IMR-90 (cell line): ENCODE results near the gene PPP1R13B. TPM values are rescaled to one million over a fixed set of nuclear protein-coding genes. Genes with fewer than 3 reads are reported as not detected.

ENCODE experiments used
- ATAC-seq: fragments of 200-7000 bp; cut with Tn5 transposase; 2 replicates; pipeline ENCODE4 v1.9.1; 2020; ENCODE audit warnings: low read depth, mild to moderate bottlenecking, moderate library complexity
- BruUV-seq: library from RNA; stranded (reverse); fragments of 400-500 nt; replicated peaks from 2 replicates; lab custom pipeline; 2021; lab: Mats Ljungman, UMichigan
- CTCF ChIA-PET: fragments of 300-600 bp; formaldehyde crosslinking; extraction: SDS; loops from one replicate; lab custom pipeline; 2021; ENCODE audit warnings: antibody characterized with exemption; lab: Yijun Ruan, JAX
- POLR2A ChIA-PET: fragments of 300-600 bp; sonication (Branson Sonifier 250); formaldehyde crosslinking; loops from one replicate; lab custom pipeline; 2022; ENCODE audit warnings: antibody characterized with exemption; ENCODE audit not compliant: unreplicated experiment; lab: Charles Lee
- DNase-seq: peaks from one replicate; pipeline ENCODE4 v3.0.0; 2013
- H2AFZ ChIP-seq: replicated peaks from 2 replicates; pipeline ENCODE3; 2013; ENCODE audit warnings: low read length, mild to moderate bottlenecking; ENCODE audit not compliant: poor library complexity
- H2AK5ac ChIP-seq: 2 replicates; pipeline ENCODE4 v1.6.1; 2013; ENCODE audit warnings: low read depth, low read length, inconsistent platforms
- H2AK9ac ChIP-seq: replicated peaks from 2 replicates; pipeline ENCODE3; 2013; ENCODE audit warnings: mild to moderate bottlenecking, low read depth, low read length, moderate library complexity; ENCODE audit not compliant: poor library complexity
- H2BK120ac ChIP-seq: 2 replicates; pipeline ENCODE4 v1.6.1; 2013; ENCODE audit warnings: low read depth, low read length, inconsistent platforms
- H2BK15ac ChIP-seq: 3 replicates; pipeline ENCODE4 v1.6.1; 2013; ENCODE audit warnings: low read depth, low read length, inconsistent platforms
- H2BK20ac ChIP-seq: 2 replicates; pipeline ENCODE4 v1.6.1; 2013; ENCODE audit warnings: low read depth, mild to moderate bottlenecking, inconsistent platforms, low read length, moderate library complexity
- H2BK5ac ChIP-seq: 2 replicates; pipeline ENCODE4 v1.6.1; 2013; ENCODE audit warnings: mild to moderate bottlenecking, low read depth, low read length, inconsistent platforms; ENCODE audit not compliant: poor library complexity, severe bottlenecking
- H3K14ac ChIP-seq: replicated peaks from 2 replicates; pipeline ENCODE4 v1.6.1; 2013; ENCODE audit warnings: low read depth, low read length, inconsistent platforms
- H3K18ac ChIP-seq: 2 replicates; pipeline ENCODE4 v1.6.1; 2013; ENCODE audit warnings: low read depth, low read length, control low read depth
- H3K23ac ChIP-seq: 2 replicates; pipeline ENCODE4 v1.6.1; 2013; ENCODE audit warnings: low read depth, low read length, inconsistent platforms
- H3K27ac ChIP-seq: 2 replicates; pipeline ENCODE4 v1.5.1; 2013; ENCODE audit warnings: mild to moderate bottlenecking, control low read depth, low read length; ENCODE audit not compliant: insufficient read depth
- H3K27me3 ChIP-seq: 2 replicates; pipeline ENCODE4 v1.6.1; 2013; ENCODE audit warnings: low read length; ENCODE audit not compliant: control insufficient read depth, insufficient read depth
- H3K36me3 ChIP-seq: 2 replicates; pipeline ENCODE4 v1.6.1; 2013; ENCODE audit warnings: low read length, mixed read lengths; ENCODE audit not compliant: control insufficient read depth, insufficient read depth
- H3K4ac ChIP-seq: 2 replicates; pipeline ENCODE4 v1.6.1; 2013; ENCODE audit warnings: low read depth, low read length, inconsistent platforms
- H3K4me1 ChIP-seq: 2 replicates; pipeline ENCODE4 v1.6.1; 2013; ENCODE audit warnings: low read length, mixed read lengths; ENCODE audit not compliant: control insufficient read depth, insufficient read depth
- H3K4me2 ChIP-seq: 2 replicates; pipeline ENCODE4 v1.6.1; 2013; ENCODE audit warnings: low read depth, mild to moderate bottlenecking, control low read depth, low read length, moderate library complexity
- H3K4me3 ChIP-seq: 2 replicates; pipeline ENCODE4 v1.5.1; 2013; ENCODE audit warnings: low read depth, mild to moderate bottlenecking, control low read depth, low read length, moderate library complexity; ENCODE audit not compliant: insufficient read depth
- H3K56ac ChIP-seq: 2 replicates; pipeline ENCODE4 v1.6.1; 2013; ENCODE audit warnings: low read length, inconsistent platforms; ENCODE audit not compliant: insufficient read depth; ENCODE audit errors: extremely low read depth
- H3K79me1 ChIP-seq, 2 experiments: 2 replicates each; pipeline ENCODE4 v1.6.1; 2013; ENCODE audit warnings: low read length in 2 of 2, inconsistent platforms in 1 of 2, low read depth in 1 of 2
- H3K9ac ChIP-seq: 2 replicates; pipeline ENCODE4 v1.6.1; 2013; ENCODE audit warnings: low read depth, low read length, control low read depth
- H3K9me1 ChIP-seq: 2 replicates; pipeline ENCODE4 v1.6.1; 2013; ENCODE audit warnings: low read length, inconsistent platforms; ENCODE audit not compliant: insufficient read depth
- H3K9me3 ChIP-seq: 2 replicates; pipeline ENCODE4 v1.6.1; 2013; ENCODE audit warnings: low read length; ENCODE audit not compliant: control insufficient read depth, insufficient read depth
- H4K20me1 ChIP-seq: 2 replicates; pipeline ENCODE4 v1.6.1; 2013; ENCODE audit warnings: low read length, inconsistent platforms; ENCODE audit not compliant: insufficient read depth
- H4K5ac ChIP-seq: 2 replicates; pipeline ENCODE4 v1.6.1; 2013; ENCODE audit warnings: mild to moderate bottlenecking, low read depth, low read length, control low read depth
- H4K8ac ChIP-seq, 2 experiments: 2 replicates each; pipeline ENCODE4 v1.6.1; 2013; ENCODE audit warnings: low read depth in 2 of 2, low read length in 2 of 2, control low read depth in 1 of 2, inconsistent platforms in 1 of 2
- H4K91ac ChIP-seq: 2 replicates; pipeline ENCODE4 v1.6.1; 2013; ENCODE audit warnings: low read depth, low read length, inconsistent platforms; ENCODE audit not compliant: insufficient read depth
- CEBPB ChIP-seq: IDR thresholded peaks from 2 replicates; pipeline ENCODE4 v1.6.1; 2012; ENCODE audit warnings: low read depth, low read length, improper control_type of control experiment
- CHD1 ChIP-seq: IDR thresholded peaks from 2 replicates; pipeline ENCODE4 v1.6.1; 2012; ENCODE audit warnings: low read depth, low read length, improper control_type of control experiment
- FOS ChIP-seq: fragments of 150-350 bp; IDR thresholded peaks from 2 replicates; pipeline ENCODE4 v1.6.1; 2016; ENCODE audit warnings: low read depth, low read length
- MXI1 ChIP-seq: IDR thresholded peaks from 2 replicates; pipeline ENCODE4 v1.6.1; 2012; ENCODE audit warnings: low read depth, mild to moderate bottlenecking, low read length, moderate library complexity, borderline replicate concordance
- NFE2L2 ChIP-seq: fragments of 150-350 bp; IDR thresholded peaks from 2 replicates; pipeline ENCODE4 v1.6.1; 2016; ENCODE audit warnings: low read depth, mild to moderate bottlenecking, low read length
- POLR2A ChIP-seq: IDR thresholded peaks from 2 replicates; pipeline ENCODE4 v1.6.1; 2012; ENCODE audit warnings: mild to moderate bottlenecking, low read depth, low read length
- RAD21 ChIP-seq: IDR thresholded peaks from 2 replicates; pipeline ENCODE4 v1.6.1; 2012; ENCODE audit warnings: low read length, improper control_type of control experiment
- SMC3 ChIP-seq: fragments of 150-350 bp; IDR thresholded peaks from 2 replicates; pipeline ENCODE4 v1.6.1; 2016; ENCODE audit warnings: low read depth, mild to moderate bottlenecking, antibody characterized with exemption, low read length, moderate library complexity
- WGBS, 2 experiments: methylation state at CpG; one replicate each; pipeline versions ENCODE4 v1.1.5 to v1.1.7; 2013; ENCODE audit warnings: missing lambda C conversion rate in 2 of 2; ENCODE audit not compliant: insufficient read length in 1 of 2; ENCODE audit errors: extremely low coverage in 2 of 2; 5-methylcytosine and 5-hydroxymethylcytosine counted together
- dilution Hi-C: fragments of 300-500 bp; cut with HindIII; formaldehyde crosslinking; loops from one replicate; pipeline ENCODE4 v1.14.3; 2018; ENCODE audit warnings: low sequenced_read_pairs; ENCODE audit not compliant: unreplicated experiment
- in situ Hi-C: fragments of 300-500 bp; cut with MboI; formaldehyde crosslinking; loops from 3 replicates; pipeline ENCODE4 v1.14.3; 2019; ENCODE audit warnings: low sequenced_read_pairs, inconsistent platforms, mixed read lengths
- intact Hi-C: fragments of 100-400 bp; cut with micrococcal nuclease; formaldehyde crosslinking; loops from 2 replicates; pipeline ENCODE4 v1.10.0; 2022
- polyA plus RNA-seq, 3 experiments: library from polyadenylated mRNA; depleted of rRNA; stranded (reverse); fragments of >200 nt; gene quantifications; 2 replicates each; pipeline ENCODE4 v1.2.3, GENCODE V29; 2012; ENCODE audit warnings: low replicate concordance in 1 of 3
- total RNA-seq: library from RNA; depleted of rRNA; stranded (reverse); fragments of >200 nt; gene quantifications from 2 replicates; pipeline ENCODE4 v1.2.3, GENCODE V29; 2012
- TF ChIP-seq, protein P1 (sequence below): conservative IDR thresholded peaks from 2 replicates; pipeline ENCODE4 v1.5.1; 2012; ENCODE audit warnings: mild to moderate bottlenecking, low read depth, low read length, improper control_type of control experiment

The PPP1R13B gene
- total and polyA plus RNA-seq, 2 of the 4 experiments (the other 2 are of a cell fraction), result 1.6 to 2.8 TPM

- H2AFZ ChIP-seq, result peak overlapping the region; percentile 28
- no peaks in the 10 kb centered on the region; the same call in 1 of the 2 replicates for H3K27me3 ChIP-seq
- CTCF ChIA-PET, result no interaction called here
- no peaks in the 10 kb centered on the region for H4K20me1 ChIP-seq
- H3K4me3 ChIP-seq, result no peak overlapping the region
- H3K56ac ChIP-seq, result no peak overlapping the region
- no peaks in the 10 kb centered on the region; the same call in 1 of the 2 replicates for H3K4me1 ChIP-seq
- TF ChIP-seq, protein P1, sequence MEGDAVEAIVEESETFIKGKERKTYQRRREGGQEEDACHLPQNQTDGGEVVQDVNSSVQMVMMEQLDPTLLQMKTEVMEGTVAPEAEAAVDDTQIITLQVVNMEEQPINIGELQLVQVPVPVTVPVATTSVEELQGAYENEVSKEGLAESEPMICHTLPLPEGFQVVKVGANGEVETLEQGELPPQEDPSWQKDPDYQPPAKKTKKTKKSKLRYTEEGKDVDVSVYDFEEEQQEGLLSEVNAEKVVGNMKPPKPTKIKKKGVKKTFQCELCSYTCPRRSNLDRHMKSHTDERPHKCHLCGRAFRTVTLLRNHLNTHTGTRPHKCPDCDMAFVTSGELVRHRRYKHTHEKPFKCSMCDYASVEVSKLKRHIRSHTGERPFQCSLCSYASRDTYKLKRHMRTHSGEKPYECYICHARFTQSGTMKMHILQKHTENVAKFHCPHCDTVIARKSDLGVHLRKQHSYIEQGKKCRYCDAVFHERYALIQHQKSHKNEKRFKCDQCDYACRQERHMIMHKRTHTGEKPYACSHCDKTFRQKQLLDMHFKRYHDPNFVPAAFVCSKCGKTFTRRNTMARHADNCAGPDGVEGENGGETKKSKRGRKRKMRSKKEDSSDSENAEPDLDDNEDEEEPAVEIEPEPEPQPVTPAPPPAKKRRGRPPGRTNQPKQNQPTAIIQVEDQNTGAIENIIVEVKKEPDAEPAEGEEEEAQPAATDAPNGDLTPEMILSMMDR, result no peak
- TF ChIP-seq MXI1, result no peak
- no peak for TF ChIP-seq CEBPB
- no peak for TF ChIP-seq SMC3
- no peak for TF ChIP-seq POLR2A
- no peak for TF ChIP-seq RAD21
- no peak for TF ChIP-seq NFE2L2
- no peak for TF ChIP-seq CHD1
- no peak for TF ChIP-seq FOS
- H2BK15ac ChIP-seq, result no peak overlapping the region
- H3K4ac ChIP-seq, result no peak overlapping the region
- H3K14ac ChIP-seq, result no peak overlapping the region
- intact Hi-C loops (no loop called here), in situ Hi-C loops (no loop called here), dilution Hi-C loops (no loop called here)
- WGBS, 2 experiments, result no CpG with 5 or more reads among the region's 12 CpGs
- H3K9me3 ChIP-seq, result no peaks in the 10 kb centered on the region
- H2BK120ac ChIP-seq, result no peak overlapping the region
- no peak overlapping the region for H2BK5ac ChIP-seq
- H3K36me3 ChIP-seq, result no peaks in the 10 kb centered on the region
- no TSS peak for BruUV-seq
- ATAC-seq, result no peak
- no peak for DNase-seq
- no peak overlapping the region for H3K23ac ChIP-seq
- no peak overlapping the region for H3K4me2 ChIP-seq
- H3K79me1 ChIP-seq, result no peaks in the 10 kb centered on the region
- no peaks in the 10 kb centered on the region for H3K9me1 ChIP-seq
- H3K9ac ChIP-seq, result no peak overlapping the region
- H4K8ac ChIP-seq, result no peak overlapping the region
- no peak overlapping the region for H3K27ac ChIP-seq
- H4K91ac ChIP-seq, result no peak overlapping the region
- POLR2A ChIA-PET, result no interaction called here
- no peak overlapping the region for H2BK20ac ChIP-seq
- H2AK5ac ChIP-seq, result no peak overlapping the region
- H2AK9ac ChIP-seq, result no peak overlapping the region
- H3K18ac ChIP-seq, result no peak overlapping the region
- H4K5ac ChIP-seq, result no peak overlapping the region
Observed at GRCh38 chr14:103872481-103873113, 25.2 kb upstream of the PPP1R13B start.
